Heart left ventricle (tissue), 13 donors: ENCODE data around the gene PITPNM1.
"Not testable (repeated sequence)": the region's sequence is repeated elsewhere in the genome, so short reads cannot be mapped to it uniquely, and the experiment has no call there.

Experiments
- CTCF ChIP-seq, 12 donors: fragments of 200-600 bp; sonication (generic) in 4 of 12; IDR thresholded peaks; one replicate each; pipeline versions ENCODE4 v1.5.0 to v1.8.0; 2018 to 2022; ENCODE audit warnings: antibody characterized with exemption in 12 of 12, mild to moderate bottlenecking in 5 of 12
- POLR2A ChIP-seq, 2 donors: fragments of 450-650 bp; IDR thresholded peaks; one replicate each; pipeline ENCODE4 v1.6.1; 2017; ENCODE audit warnings: antibody characterized with exemption in 2 of 2, mild to moderate bottlenecking in 2 of 2, moderate library complexity in 2 of 2
- donor health status: ischemic (EF 13 %, LVEDD 7.1; RV severe dilation, severe dysfunction).
- donor health status: DM: no; HTN: yes; CAD: no.
- donor health status: DM: no; HTN: no; CAD: no.
- donor health status: ischemic (EF 25% LVEDD 6.9; RV normal size, moderate dysfunction).
- donor health status: ischemic (EF 25% LVEDD 5.7; RV mildly dilated, moderate dysfunction).
- donor health status: ischemic (EF 35%, LVEDD 5.7; RV mildly dilated, moderate dysfunction).
- donor health status: nonischemic (EF 11% LVEDD 7.7; RV severe dilation, severe dysfunction).
- donor health status: DM: yes; HTN: yes; CAD: no.
- donor health status: PGD.
- donor health status: ischemic (EF 29% LVEDD 5.4; RV normal size, mild dysfunction).
- donor health status: nonischemic (EF 23%, LVEDD 6.1; RV moderate dilation, normal function).

DNA sequence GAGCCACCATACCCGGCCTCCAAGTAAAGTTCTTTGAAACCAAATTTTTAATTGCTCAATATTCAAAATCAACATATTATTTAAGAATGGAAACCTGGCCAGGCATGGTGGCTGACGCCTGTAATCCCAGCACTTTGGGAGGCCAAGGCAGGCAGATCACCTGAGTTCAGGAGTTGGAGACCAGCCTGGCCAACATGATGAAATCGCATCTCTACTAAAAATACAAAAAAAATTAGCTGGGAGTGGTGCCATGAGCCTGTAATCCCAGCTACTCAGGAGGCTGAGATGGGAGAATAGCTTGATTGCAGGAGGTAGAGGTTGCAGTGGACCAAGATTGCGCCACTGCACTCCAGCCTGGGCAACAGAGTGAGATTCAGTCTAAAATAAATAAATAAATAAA, 42.9 kb upstream of the PITPNM1 start:
- not testable (repeated sequence) for TF ChIP-seq CTCF, POLR2A (IDR thresholded peaks at IDR 0.05)
